ENCODE data around the gene PSMA1. TPM values are rescaled to one million over a fixed set of nuclear protein-coding genes. Genes with fewer than 3 reads are reported as not detected.

PSMA1 gene
- total RNA-seq, 6 donors from 2014 or later: 66.1 to 113 (median 101) TPM

- H3K27me3 ChIP-seq: no peaks in the 10 kb centered on the region
- H3K27ac ChIP-seq: no peak overlapping the region
- peaks cover 16 to 58% (median 29%) of the 10 kb centered on the region in 4 donors for H3K36me3 ChIP-seq
- H3K4me1 ChIP-seq: peaks cover 9 to 20% (median 11%) of the 10 kb centered on the region in 4 donors
- ATAC-seq (ENCODE audit: low FRiP score in 2 of 2) (no peak), DNase-seq (no peak)
- H3K4me3 ChIP-seq: no peak overlapping the region
- TF ChIP-seq POLR2A (IDR thresholded peaks at IDR 0.05) (no peak), EP300 (IDR thresholded peaks at IDR 0.05) (no peak)
- TF ChIP-seq, protein P1, sequence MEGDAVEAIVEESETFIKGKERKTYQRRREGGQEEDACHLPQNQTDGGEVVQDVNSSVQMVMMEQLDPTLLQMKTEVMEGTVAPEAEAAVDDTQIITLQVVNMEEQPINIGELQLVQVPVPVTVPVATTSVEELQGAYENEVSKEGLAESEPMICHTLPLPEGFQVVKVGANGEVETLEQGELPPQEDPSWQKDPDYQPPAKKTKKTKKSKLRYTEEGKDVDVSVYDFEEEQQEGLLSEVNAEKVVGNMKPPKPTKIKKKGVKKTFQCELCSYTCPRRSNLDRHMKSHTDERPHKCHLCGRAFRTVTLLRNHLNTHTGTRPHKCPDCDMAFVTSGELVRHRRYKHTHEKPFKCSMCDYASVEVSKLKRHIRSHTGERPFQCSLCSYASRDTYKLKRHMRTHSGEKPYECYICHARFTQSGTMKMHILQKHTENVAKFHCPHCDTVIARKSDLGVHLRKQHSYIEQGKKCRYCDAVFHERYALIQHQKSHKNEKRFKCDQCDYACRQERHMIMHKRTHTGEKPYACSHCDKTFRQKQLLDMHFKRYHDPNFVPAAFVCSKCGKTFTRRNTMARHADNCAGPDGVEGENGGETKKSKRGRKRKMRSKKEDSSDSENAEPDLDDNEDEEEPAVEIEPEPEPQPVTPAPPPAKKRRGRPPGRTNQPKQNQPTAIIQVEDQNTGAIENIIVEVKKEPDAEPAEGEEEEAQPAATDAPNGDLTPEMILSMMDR (IDR thresholded peaks at IDR 0.05): no peak
- no peaks in the 10 kb centered on the region for H3K9me3 ChIP-seq
- WGBS, 2 donors: 97 to 98% methylated on average over 4 of the region's 4 CpGs
Measured at GRCh38 chr11:14502039-14502438, 18.1 kb downstream of the PSMA1 start.

DNA sequence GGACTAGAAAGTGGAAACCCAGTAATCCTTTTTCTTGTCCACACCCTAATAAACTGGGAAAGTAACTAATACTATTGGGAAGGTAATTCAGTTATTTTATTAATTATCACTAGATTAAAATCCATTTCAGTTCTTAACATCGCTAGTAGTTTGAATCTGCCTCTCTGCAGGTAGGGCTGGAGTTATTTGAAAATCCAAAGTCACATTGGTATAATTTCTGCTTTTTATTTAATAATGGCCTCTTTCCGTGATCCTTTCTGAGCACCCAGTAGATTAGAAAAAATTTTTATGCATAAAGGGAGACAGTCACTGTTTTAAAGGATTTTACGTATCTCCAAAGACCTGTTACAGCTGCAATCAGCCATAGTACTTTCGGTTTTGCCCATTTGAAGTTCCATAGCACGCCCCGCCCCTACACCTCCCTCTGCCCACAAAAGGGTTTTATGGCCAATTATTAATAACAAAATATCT lies 20.0 kb downstream of the PSMA1 start:
- Histone ChIP-seq H3K27ac (peak overlapping the region; percentile 82 to 97 (median 94)), H3K9me3 (no peaks in the 10 kb centered on the region), H3K27me3 (no peaks in the 10 kb centered on the region), H3K4me1 (peaks cover 10 to 25% (median 15%) of the 10 kb centered on the region in 4 donors), H3K36me3 (peaks cover 7 to 56% (median 21%) of the 10 kb centered on the region in 4 donors), H3K4me3 (peak overlapping the region; percentile 37 to 95 (median 90))
- 1 to 3% methylated on average over 6 of the region's 6 CpGs for WGBS, 2 donors
- ATAC-seq (ENCODE audit: low FRiP score in 2 of 2): peak; percentile 82 to 84
- DNase-seq: peak in 1 of 2 donors; percentile 68
- TF ChIP-seq POLR2A (IDR thresholded peaks at IDR 0.05): no peak

DNA sequence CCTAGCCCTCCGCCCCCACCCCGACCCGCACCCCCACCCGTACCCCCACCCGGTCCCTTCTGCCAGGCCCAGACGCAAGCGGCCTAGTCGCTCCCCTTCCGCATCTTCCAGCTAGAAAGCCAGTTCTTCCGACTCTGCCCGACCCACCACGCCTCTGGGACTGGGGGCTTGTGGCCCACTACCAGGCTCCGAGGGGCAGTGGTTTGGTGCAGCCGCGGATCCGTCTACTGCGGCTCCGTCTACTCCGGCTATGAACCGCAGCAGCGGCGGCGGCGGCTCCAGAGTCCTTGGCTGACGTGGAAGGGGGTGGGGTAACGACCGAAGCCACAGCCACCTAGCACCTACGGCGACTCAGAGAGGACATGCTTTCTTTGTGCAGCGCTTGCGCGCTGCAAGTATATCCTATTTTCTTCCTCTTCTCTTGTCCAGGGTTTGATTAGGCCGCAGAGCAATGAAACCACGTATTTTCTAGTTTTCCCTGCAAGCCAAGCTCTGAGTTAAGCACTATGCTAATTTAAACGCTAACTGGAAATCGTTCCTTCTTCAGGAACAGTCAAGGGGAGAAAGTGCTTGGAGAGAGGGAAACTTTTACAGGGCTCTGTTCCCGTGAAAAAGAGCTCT lies 20.5 kb downstream of the PSMA1 start, which contains the start of gene COPB1:
Gene COPB1, minus strand, starts transcription at position 252 of the 621 bp plus-strand sequence. CDS start 883 bp downstream, outside the sequence.
- WGBS, 2 donors: 1% methylated on average over 18 to 21 of the region's 37 CpGs
- no peaks in the 10 kb centered on the region for H3K9me3 ChIP-seq
- DNase-seq: peak; percentile 95 to 97
- ATAC-seq (ENCODE audit: low FRiP score in 2 of 2): peak; percentile 99
- H3K4me3 ChIP-seq: peak within 1 kb of the TSS; percentile 79 to 95 (median 90)
- peaks cover 4 to 56% (median 21%) of the 10 kb centered on the region in 4 donors for H3K36me3 ChIP-seq
- TF ChIP-seq, protein P1 (IDR thresholded peaks at IDR 0.05): no peak
- TF ChIP-seq EP300 (IDR thresholded peaks at IDR 0.05) (peak in 1 of 4 donors; percentile 47), POLR2AphosphoS5 (IDR thresholded peaks at IDR 0.05) (peak; percentile 92 to 97), POLR2A (IDR thresholded peaks at IDR 0.05) (peak; percentile 26 to 95 (median 67))
- H3K27ac ChIP-seq: peak within 1 kb of the TSS; percentile 82 to 97 (median 94)
- peaks cover 10 to 25% (median 15%) of the 10 kb centered on the region in 4 donors for H3K4me1 ChIP-seq
- no peaks in the 10 kb centered on the region for H3K27me3 ChIP-seq

DNA sequence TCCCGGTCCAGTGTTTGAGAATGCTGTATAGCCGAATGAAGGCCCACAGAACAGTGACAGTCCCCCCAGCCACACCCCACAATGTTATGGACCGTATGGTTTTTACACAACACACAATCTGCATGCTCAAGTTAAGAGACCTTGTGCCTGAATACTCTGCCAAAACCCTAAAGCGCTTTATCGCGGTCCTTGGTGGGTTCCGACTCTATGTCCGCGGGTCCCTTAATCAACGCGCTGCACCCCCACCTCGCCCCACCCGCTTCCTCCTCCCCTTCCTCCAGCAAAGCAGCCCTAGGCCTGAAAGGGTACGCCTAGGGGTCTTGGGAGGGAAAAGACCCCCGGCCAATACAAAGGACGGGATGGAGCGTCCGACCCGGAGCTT lies 21.0 kb downstream of the PSMA1 start:
- peak in 1 of 2 donors; percentile 44 for DNase-seq
- Histone ChIP-seq H3K4me3 (peak overlapping the region; percentile 79 to 95 (median 90)), H3K27me3 (no peaks in the 10 kb centered on the region), H3K36me3 (peaks cover 6 to 56% (median 17%) of the 10 kb centered on the region in 4 donors), H3K9me3 (no peaks in the 10 kb centered on the region), H3K4me1 (peaks cover 10 to 25% (median 15%) of the 10 kb centered on the region in 4 donors), H3K27ac (peak overlapping the region; percentile 82 to 97 (median 94))
- TF ChIP-seq, protein P1 (IDR thresholded peaks at IDR 0.05): no peak
- no peak for TF ChIP-seq EP300 (IDR thresholded peaks at IDR 0.05)
- peak; percentile 73 to 74 for ATAC-seq (ENCODE audit: low FRiP score in 2 of 2)
- WGBS, 2 donors: 1% methylated on average over 11 to 19 of the region's 19 CpGs

- DNase-seq (no peak), ATAC-seq (ENCODE audit: low FRiP score in 2 of 2) (no peak)
- H3K27me3 ChIP-seq: no peaks in the 10 kb centered on the region
- H3K4me1 ChIP-seq: no peaks in the 10 kb centered on the region
- WGBS, 2 donors: 82 to 89% methylated on average over 3 of the region's 3 CpGs
- H3K36me3 ChIP-seq: peaks cover 31 to 98% (median 76%) of the 10 kb centered on the region in 4 donors
- H3K27ac ChIP-seq: no peak overlapping the region
- no peaks in the 10 kb centered on the region for H3K9me3 ChIP-seq
- H3K4me3 ChIP-seq: no peak overlapping the region
- TF ChIP-seq POLR2AphosphoS5 (IDR thresholded peaks at IDR 0.05): no peak
- no peak for TF ChIP-seq POLR2A (IDR thresholded peaks at IDR 0.05)
- no peak for TF ChIP-seq EP300 (IDR thresholded peaks at IDR 0.05)
- TF ChIP-seq, protein P1 (IDR thresholded peaks at IDR 0.05): no peak
Measured at GRCh38 chr11:14480716-14481115, 39.5 kb downstream of the PSMA1 start.
